ENCODE data around the gene NUP35. TPM values are rescaled to one million over a fixed set of nuclear protein-coding genes. Genes with fewer than 3 reads are reported as not detected.

NUP35 gene
- total RNA-seq, 4 donors from 2014 or later = 15.6 to 21.8 (median 19.8) TPM

DNA sequence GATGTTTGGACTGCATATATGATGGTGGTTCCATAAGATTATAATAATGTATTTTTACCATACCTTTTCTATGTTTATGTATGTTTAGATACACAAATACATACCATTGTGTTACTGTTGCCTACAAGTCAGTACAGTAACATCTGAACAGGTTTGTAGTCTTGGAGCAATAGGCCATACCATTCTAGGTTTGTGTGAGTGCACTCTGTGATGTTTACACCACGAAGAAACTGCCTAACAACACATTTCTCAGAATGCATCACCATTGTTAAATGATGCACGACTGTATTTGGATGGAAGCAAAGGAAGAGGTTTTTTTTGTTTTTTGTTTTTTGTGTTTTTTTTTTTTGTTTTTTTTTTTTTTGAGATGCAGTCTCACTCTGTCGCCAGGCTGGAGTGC, 36.2 kb upstream of the NUP35 start:
- TF ChIP-seq POLR2A (IDR thresholded peaks at IDR 0.05) = no peak
- TF ChIP-seq, protein P1, sequence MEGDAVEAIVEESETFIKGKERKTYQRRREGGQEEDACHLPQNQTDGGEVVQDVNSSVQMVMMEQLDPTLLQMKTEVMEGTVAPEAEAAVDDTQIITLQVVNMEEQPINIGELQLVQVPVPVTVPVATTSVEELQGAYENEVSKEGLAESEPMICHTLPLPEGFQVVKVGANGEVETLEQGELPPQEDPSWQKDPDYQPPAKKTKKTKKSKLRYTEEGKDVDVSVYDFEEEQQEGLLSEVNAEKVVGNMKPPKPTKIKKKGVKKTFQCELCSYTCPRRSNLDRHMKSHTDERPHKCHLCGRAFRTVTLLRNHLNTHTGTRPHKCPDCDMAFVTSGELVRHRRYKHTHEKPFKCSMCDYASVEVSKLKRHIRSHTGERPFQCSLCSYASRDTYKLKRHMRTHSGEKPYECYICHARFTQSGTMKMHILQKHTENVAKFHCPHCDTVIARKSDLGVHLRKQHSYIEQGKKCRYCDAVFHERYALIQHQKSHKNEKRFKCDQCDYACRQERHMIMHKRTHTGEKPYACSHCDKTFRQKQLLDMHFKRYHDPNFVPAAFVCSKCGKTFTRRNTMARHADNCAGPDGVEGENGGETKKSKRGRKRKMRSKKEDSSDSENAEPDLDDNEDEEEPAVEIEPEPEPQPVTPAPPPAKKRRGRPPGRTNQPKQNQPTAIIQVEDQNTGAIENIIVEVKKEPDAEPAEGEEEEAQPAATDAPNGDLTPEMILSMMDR (IDR thresholded peaks at IDR 0.05) = no peak
- DNase-seq (ENCODE audit: low spot score in 2 of 2) = no peak
- WGBS, 2 donors = 75 to 78% methylated on average over 3 of the region's 3 CpGs
- no peak overlapping the region for H3K4me3 ChIP-seq (ENCODE audit: low read depth, poor library complexity, severe bottlenecking)
- intact Hi-C loops (cut with DNase I; ENCODE audit: low total_unique reads) = no loop called here

DNA sequence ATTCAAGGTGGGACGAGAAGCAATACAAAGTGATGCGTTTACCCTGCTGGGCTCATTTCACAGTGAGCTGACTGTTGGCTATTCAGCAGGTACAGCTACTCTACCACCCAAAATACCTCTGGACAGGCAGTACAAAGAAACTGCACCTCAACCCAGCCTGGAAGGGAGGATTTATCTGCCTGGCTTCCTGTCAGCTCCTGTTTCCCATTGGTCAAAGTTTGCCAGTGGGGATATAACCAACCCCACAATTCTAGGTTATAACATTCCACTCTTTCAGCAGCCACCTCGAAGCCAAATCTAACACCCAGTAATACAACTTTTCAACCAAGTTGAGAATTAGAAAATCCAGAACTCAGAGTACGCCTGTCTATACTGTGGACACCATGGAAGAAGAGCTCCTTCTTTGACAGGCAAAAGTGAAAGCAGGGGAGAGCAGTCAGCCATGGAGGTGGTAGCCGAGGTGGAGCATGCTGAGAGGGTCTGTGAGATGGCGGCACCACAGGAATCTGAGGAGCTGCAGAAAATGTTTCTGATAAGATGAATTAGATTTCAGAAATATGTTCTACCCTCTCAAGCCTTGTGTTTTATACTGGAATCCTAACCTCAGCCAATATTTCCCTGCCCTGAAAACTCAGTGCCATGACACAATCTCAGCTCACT, 34.9 kb upstream of the NUP35 start:
- 91 to 92% methylated on average over 6 of the region's 6 CpGs for WGBS, 2 donors
- H3K4me3 ChIP-seq (ENCODE audit: low read depth, poor library complexity, severe bottlenecking) = no peak overlapping the region
- intact Hi-C loops (cut with DNase I; ENCODE audit: low total_unique reads) = no loop called here
- TF ChIP-seq, protein P1 (IDR thresholded peaks at IDR 0.05) = no peak
- no peak for TF ChIP-seq POLR2A (IDR thresholded peaks at IDR 0.05)
- no peak for DNase-seq (ENCODE audit: low spot score in 2 of 2)

DNA sequence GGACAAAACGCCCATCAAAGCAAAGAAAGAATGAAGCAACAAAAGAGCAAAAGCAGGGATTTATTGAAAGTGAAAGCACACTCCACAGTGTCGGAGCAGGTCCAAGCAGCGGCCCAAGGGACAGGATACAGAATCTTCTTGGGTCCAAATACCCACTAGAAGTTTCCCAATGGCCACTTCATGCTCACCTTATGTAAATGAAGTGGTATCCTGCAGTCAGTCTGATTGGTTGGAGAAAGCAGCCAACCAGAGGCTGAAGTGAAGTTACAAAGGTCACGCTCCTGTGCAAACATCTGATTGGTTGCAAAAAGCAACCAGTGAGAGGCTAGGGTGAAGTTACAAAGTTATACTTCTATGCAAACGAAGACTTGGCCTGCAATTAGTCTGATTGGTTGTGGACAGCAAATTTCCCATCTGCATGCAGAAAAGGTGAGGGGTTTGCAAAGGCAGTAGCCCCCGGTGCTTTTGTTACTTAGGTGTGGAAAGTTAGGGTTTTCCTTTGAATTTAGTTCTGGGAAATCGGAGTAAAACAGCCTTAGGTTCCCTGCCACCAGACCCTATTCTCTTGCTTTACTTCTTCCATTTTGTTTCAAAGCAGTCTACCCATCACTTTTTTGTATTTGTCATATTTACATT, 32.8 kb upstream of the NUP35 start:
- TF ChIP-seq, protein P1 (IDR thresholded peaks at IDR 0.05) = no peak
- no peak for TF ChIP-seq POLR2A (IDR thresholded peaks at IDR 0.05)
- H3K4me3 ChIP-seq (ENCODE audit: low read depth, poor library complexity, severe bottlenecking) = no peak overlapping the region
- no peak for DNase-seq (ENCODE audit: low spot score in 2 of 2)
- 90 to 95% methylated on average over 7 of the region's 7 CpGs for WGBS, 2 donors
- intact Hi-C loops (cut with DNase I; ENCODE audit: low total_unique reads) = no loop called here

DNA sequence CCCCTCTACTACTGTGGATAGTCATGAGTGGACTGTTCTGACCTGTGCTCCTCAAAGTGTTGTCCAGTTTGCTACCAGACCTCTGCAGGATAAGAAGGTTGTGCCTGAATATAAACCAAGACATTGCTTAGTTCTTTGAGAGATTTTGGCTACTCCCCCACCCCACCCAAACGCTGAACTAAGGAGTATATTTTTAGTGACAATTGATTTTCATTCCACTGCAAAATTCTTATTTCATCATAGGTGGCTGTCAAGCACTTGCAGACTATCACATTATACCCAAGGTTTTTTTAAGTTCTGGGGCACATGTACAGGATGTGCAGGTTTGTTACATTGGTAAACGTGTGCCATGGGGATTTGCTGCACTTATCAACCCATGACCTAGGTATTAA, 32.3 kb upstream of the NUP35 start:
- intact Hi-C loops (cut with DNase I; ENCODE audit: low total_unique reads) = no loop called here
- no peak for DNase-seq (ENCODE audit: low spot score in 2 of 2)
- 89 to 95% methylated on average over 2 of the region's 2 CpGs for WGBS, 2 donors
- TF ChIP-seq POLR2A (IDR thresholded peaks at IDR 0.05) = no peak
- TF ChIP-seq, protein P1 (IDR thresholded peaks at IDR 0.05) = no peak
- H3K4me3 ChIP-seq (ENCODE audit: low read depth, poor library complexity, severe bottlenecking) = no peak overlapping the region

DNA sequence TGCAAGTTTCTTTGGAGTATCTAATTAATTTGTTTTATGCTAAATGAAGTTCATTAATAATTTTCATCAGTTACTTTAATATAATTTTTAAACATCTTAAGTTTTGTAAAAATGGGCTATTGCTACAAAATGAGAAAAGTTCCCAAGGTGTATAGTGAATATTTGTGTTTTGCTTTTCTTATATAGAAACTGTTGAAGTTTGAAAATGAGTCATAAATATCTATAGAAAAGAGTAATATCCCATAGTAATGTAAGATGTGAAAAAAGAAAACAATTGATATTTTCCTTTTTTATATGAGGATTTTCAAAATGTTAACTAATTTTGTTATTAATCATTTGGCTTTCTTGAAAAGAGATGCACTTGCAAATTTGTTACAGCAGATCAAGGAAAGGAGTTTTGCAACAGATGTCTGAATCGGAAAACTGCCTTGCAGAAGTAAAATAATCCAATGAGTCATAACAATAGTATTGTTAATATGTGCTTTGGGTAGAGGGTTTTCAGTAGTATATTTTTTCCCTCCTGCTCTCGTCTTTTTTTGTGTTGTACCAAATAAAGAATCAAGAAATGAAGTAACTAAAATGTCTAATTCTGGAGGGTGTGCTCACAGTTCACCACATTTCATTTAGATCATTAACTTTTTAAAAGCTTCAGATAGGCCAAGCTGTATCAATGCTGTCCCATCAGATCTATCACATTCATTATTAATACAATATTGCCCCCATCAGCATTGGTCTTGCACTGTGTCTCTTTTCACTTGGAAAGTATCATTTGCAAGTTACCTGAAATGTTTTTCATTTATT, 30.2 kb upstream of the NUP35 start:
- DNase-seq (ENCODE audit: low spot score in 2 of 2) = no peak
- no peak for TF ChIP-seq POLR2A (IDR thresholded peaks at IDR 0.05)
- TF ChIP-seq, protein P1 (IDR thresholded peaks at IDR 0.05) = no peak
- WGBS, 2 donors = 40 to 52% methylated on average over 2 of the region's 2 CpGs
- H3K4me3 ChIP-seq (ENCODE audit: low read depth, poor library complexity, severe bottlenecking) = no peak overlapping the region
- intact Hi-C loops (cut with DNase I; ENCODE audit: low total_unique reads) = no loop called here

All from lower leg skin (tissue), 4 donors.